Measurements from ENCODE around the gene COL8A2.
A peak's percentile ranks its signal among the peaks of the same experiment; 100 is the strongest.

The COL8A2 gene

DNA sequence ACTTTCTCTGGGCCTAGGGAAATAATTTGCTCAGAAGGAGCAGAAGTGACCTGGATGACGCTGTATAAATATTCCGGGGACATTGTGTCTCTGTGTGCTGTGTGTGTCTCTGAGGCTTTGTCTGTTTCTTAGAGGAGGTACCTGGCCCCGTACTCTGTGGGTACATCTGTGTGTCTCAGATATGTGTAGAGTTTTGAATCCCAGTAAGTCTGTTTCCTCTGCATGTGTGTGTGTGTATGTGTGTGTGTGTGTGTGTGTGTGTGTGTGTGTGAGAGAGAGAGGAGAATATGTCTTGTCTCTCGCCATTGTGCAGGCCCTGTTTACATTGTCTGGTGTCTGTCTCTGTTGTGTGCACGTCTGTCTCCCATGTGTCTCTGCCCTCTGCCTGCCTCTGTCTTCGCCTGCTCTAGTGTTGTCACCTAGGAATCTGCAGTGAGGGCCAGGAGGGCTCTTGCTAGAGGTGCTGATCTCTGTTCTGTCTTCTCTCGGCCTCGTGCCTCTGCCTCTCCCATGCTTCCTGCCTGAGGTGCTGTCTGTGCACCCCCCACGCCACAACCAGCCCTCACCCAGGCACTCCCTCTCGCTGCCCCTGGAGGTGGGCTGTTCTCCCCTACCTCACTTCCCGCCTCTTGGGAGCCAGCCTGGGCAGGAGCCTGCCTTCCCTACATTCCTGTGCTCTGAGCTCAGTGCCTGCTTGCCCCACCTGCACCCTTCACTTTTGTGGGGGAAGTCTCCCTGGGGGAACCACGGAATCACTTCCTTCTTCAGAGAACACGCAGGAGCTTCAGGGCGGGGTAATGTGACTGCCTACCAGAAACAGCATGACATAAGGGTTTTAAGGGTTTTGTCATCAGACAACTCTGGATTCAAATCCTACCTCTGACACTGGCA, 36.9 kb upstream of the COL8A2 start:
- Histone ChIP-seq H3K27me3 (ENCODE audit: insufficient read depth, low read length, poor library complexity, severe bottlenecking) (no peaks in the 10 kb centered on the region), H3K9ac (ENCODE audit: low read depth, low read length, poor library complexity, severe bottlenecking) (peak overlapping the region; percentile 86), H4K20me1 (ENCODE audit: insufficient read depth, low read length, poor library complexity, severe bottlenecking) (peaks cover 76% of the 10 kb centered on the region), H2AFZ (ENCODE audit: low read length) (no peak overlapping the region), H3K4me3 (ENCODE audit: low read length, poor library complexity, severe bottlenecking) (peak overlapping the region; percentile 82), H3K4me2 (ENCODE audit: low read depth, low read length, poor library complexity, severe bottlenecking) (peak overlapping the region; percentile 97), H3K36me3 (ENCODE audit: insufficient read depth, low read length) (no peaks in the 10 kb centered on the region; the same call in 1 of the 2 replicates), H3K9me2 (replicated peaks; ENCODE audit: low read depth, low read length) (no peaks in the 10 kb centered on the region), H3K9me3 (ENCODE audit: insufficient read depth, low read depth, low read length) (no peaks in the 10 kb centered on the region), H3F3A (ENCODE audit: low read depth) (no peaks in the 10 kb centered on the region), H3K4me1 (ENCODE audit: insufficient read depth, low read length, poor library complexity, severe bottlenecking) (peaks cover 41% of the 10 kb centered on the region), H3K79me2 (ENCODE audit: insufficient read depth, low read length) (peaks cover 98% of the 10 kb centered on the region)
- TF ChIP-seq, protein P1, sequence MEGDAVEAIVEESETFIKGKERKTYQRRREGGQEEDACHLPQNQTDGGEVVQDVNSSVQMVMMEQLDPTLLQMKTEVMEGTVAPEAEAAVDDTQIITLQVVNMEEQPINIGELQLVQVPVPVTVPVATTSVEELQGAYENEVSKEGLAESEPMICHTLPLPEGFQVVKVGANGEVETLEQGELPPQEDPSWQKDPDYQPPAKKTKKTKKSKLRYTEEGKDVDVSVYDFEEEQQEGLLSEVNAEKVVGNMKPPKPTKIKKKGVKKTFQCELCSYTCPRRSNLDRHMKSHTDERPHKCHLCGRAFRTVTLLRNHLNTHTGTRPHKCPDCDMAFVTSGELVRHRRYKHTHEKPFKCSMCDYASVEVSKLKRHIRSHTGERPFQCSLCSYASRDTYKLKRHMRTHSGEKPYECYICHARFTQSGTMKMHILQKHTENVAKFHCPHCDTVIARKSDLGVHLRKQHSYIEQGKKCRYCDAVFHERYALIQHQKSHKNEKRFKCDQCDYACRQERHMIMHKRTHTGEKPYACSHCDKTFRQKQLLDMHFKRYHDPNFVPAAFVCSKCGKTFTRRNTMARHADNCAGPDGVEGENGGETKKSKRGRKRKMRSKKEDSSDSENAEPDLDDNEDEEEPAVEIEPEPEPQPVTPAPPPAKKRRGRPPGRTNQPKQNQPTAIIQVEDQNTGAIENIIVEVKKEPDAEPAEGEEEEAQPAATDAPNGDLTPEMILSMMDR (conservative IDR thresholded peaks at IDR 0.05; ENCODE audit: low read length): no peak
- no peak for TF ChIP-seq EZH2phosphoT487 (IDR thresholded peaks at IDR 0.05; ENCODE audit: borderline replicate concordance)

DNA sequence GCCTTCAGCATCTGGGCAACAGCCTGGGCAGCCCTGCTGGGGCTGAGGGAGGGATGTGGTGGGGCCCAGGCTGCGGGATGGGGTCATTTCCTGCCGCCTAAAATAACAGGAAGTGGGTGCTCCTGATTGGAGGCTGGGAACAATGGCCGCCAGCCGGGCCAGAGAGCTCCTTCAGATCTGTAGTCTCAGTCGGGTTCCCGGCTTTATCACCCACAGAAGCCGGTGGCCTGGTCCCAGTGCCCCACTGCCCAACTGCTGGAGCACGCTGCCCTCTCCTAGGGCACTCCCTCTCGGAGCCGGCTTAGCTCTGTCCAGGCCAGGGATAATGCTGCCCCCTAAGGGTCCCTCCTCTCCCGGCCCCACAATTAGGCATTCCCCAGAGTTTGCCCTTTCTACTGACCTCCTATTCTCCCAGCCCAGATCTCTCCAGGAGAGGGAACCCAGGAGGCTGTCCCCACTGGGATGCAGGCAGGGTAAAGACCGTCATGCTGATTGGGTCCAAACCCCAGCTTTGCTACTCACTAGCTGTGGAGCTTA, 36.0 kb upstream of the COL8A2 start:
- Histone ChIP-seq H4K20me1 (ENCODE audit: insufficient read depth, low read length, poor library complexity, severe bottlenecking) (peaks cover 74% of the 10 kb centered on the region), H3K4me1 (ENCODE audit: insufficient read depth, low read length, poor library complexity, severe bottlenecking) (peaks cover 41% of the 10 kb centered on the region), H3K4me3 (ENCODE audit: low read length, poor library complexity, severe bottlenecking) (peak overlapping the region; percentile 82), H3F3A (ENCODE audit: low read depth) (no peaks in the 10 kb centered on the region), H3K27me3 (ENCODE audit: insufficient read depth, low read length, poor library complexity, severe bottlenecking) (peaks cover 4% of the 10 kb centered on the region), H3K9me3 (ENCODE audit: insufficient read depth, low read depth, low read length) (no peaks in the 10 kb centered on the region), H3K79me2 (ENCODE audit: insufficient read depth, low read length) (peaks cover 98% of the 10 kb centered on the region), H3K36me3 (ENCODE audit: insufficient read depth, low read length) (no peaks in the 10 kb centered on the region; the same call in 1 of the 2 replicates), H3K9me2 (replicated peaks; ENCODE audit: low read depth, low read length) (no peaks in the 10 kb centered on the region), H3K9ac (ENCODE audit: low read depth, low read length, poor library complexity, severe bottlenecking) (peak overlapping the region; percentile 86), H2AFZ (ENCODE audit: low read length) (peak overlapping the region; percentile 40), H3K4me2 (ENCODE audit: low read depth, low read length, poor library complexity, severe bottlenecking) (peak overlapping the region; percentile 97)
- no peak for TF ChIP-seq EZH2phosphoT487 (IDR thresholded peaks at IDR 0.05; ENCODE audit: borderline replicate concordance)
- TF ChIP-seq, protein P1 (conservative IDR thresholded peaks at IDR 0.05; ENCODE audit: low read length): peak; percentile 59

DNA sequence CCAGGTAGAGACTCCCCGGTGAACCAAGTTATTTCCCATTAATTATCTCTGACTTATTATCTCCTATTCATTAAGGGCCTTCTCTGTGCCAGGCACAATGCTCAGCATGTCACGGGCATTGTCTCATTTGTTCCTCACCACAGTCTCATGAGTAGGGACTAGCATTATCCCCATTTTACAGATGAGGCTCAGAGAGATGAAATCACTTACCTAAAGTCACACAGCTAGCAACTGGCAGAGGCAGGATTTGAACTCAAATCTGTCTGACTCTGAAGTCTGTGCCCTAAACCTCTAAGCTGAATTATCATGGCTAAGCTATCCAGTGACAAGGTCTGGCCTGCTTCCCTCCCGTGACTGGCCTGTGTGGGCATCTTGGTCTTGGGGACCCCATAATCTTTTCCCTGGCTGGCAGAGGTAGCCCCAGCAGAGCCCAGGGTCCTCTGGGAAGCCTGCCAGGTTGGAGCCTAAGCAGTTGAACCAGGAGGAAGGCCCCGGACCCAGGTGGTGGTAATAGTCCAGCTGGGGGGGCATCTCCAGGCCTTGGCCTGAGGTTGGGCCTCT, 35.4 kb upstream of the COL8A2 start:
- H4K20me1 ChIP-seq (ENCODE audit: insufficient read depth, low read length, poor library complexity, severe bottlenecking): peaks cover 70% of the 10 kb centered on the region
- peaks cover 41% of the 10 kb centered on the region for H3K4me1 ChIP-seq (ENCODE audit: insufficient read depth, low read length, poor library complexity, severe bottlenecking)
- peaks cover 94% of the 10 kb centered on the region for H3K79me2 ChIP-seq (ENCODE audit: insufficient read depth, low read length)
- TF ChIP-seq, protein P1 (conservative IDR thresholded peaks at IDR 0.05; ENCODE audit: low read length): no peak
- no peak for TF ChIP-seq EZH2phosphoT487 (IDR thresholded peaks at IDR 0.05; ENCODE audit: borderline replicate concordance)
- peak overlapping the region; percentile 86 for H3K9ac ChIP-seq (ENCODE audit: low read depth, low read length, poor library complexity, severe bottlenecking)
- no peaks in the 10 kb centered on the region for H3K9me2 ChIP-seq (replicated peaks; ENCODE audit: low read depth, low read length)
- peaks cover 4% of the 10 kb centered on the region for H3K27me3 ChIP-seq (ENCODE audit: insufficient read depth, low read length, poor library complexity, severe bottlenecking)
- H3K4me3 ChIP-seq (ENCODE audit: low read length, poor library complexity, severe bottlenecking): peak overlapping the region; percentile 82
- peak overlapping the region; percentile 97 for H3K4me2 ChIP-seq (ENCODE audit: low read depth, low read length, poor library complexity, severe bottlenecking)
- no peaks in the 10 kb centered on the region; the same call in 1 of the 2 replicates for H3K36me3 ChIP-seq (ENCODE audit: insufficient read depth, low read length)
- no peaks in the 10 kb centered on the region for H3K9me3 ChIP-seq (ENCODE audit: insufficient read depth, low read depth, low read length)
- H3F3A ChIP-seq (ENCODE audit: low read depth): no peaks in the 10 kb centered on the region
- H2AFZ ChIP-seq (ENCODE audit: low read length): peak overlapping the region; percentile 40; the same call in 1 of the 2 replicates
